H1 (cell line): ENCODE results near the gene C3orf20. TPM values are rescaled to one million over a fixed set of nuclear protein-coding genes. Genes with fewer than 3 reads are reported as not detected.

Experiments
- CTCF ChIA-PET: fragments of 300-600 bp; sonication (Branson Sonifier 250); formaldehyde crosslinking; loops from one replicate; lab custom pipeline; 2021; ENCODE audit not compliant: partially characterized antibody; lab: Charles Lee
- POLR2A ChIA-PET: fragments of 300-600 bp; sonication (Branson Sonifier 250); formaldehyde crosslinking; loops from one replicate; lab custom pipeline; 2021; ENCODE audit warnings: inconsistent platforms; ENCODE audit not compliant: partially characterized antibody; lab: Charles Lee
- DNase-seq, 2 experiments: peaks; one replicate each; pipeline versions ENCODE4 v3.0.0 to v3.0.0-alpha.2; 2010 to 2022; ENCODE audit warnings: low spot score in 2 of 2, low read depth in 1 of 2, mixed read lengths in 1 of 2
- FAIRE-seq: peaks from 2 replicates; lab custom pipeline; 2011; peaks lifted over from hg19 to GRCh38; lab: Jason Lieb, UNC
- H2AFZ ChIP-seq: 2 replicates; pipeline ENCODE4 v1.8.1; 2012; ENCODE audit warnings: low read length, inconsistent platforms
- H2AK5ac ChIP-seq: 2 replicates; pipeline ENCODE4 v1.6.1; 2013; ENCODE audit warnings: low read depth, low read length
- H2BK120ac ChIP-seq: replicated peaks from 2 replicates; pipeline ENCODE3; 2013; ENCODE audit warnings: low read depth, low read length, inconsistent platforms
- H2BK12ac ChIP-seq: 2 replicates; pipeline ENCODE4 v1.6.1; 2013; ENCODE audit warnings: low read depth, low read length
- H2BK15ac ChIP-seq: 2 replicates; pipeline ENCODE4 v1.6.1; 2013; ENCODE audit warnings: low read length
- H2BK20ac ChIP-seq: 2 replicates; pipeline ENCODE4 v1.6.1; 2013; ENCODE audit warnings: low read length
- H2BK5ac ChIP-seq: 2 replicates; pipeline ENCODE4 v1.6.1; 2013; ENCODE audit warnings: low read depth, low read length
- H3K14ac ChIP-seq: 2 replicates; pipeline ENCODE4 v1.6.1; 2013; ENCODE audit warnings: inconsistent platforms; ENCODE audit not compliant: insufficient read length
- H3K18ac ChIP-seq: 2 replicates; pipeline ENCODE4 v1.6.1; 2013; ENCODE audit warnings: low read length; ENCODE audit errors: extremely low read depth
- H3K23ac ChIP-seq: 2 replicates; pipeline ENCODE4 v1.6.1; 2013; ENCODE audit warnings: inconsistent platforms; ENCODE audit not compliant: insufficient read length
- H3K23me2 ChIP-seq: 2 replicates; pipeline ENCODE4 v1.6.1; 2013; ENCODE audit warnings: low read depth, low read length
- H3K27ac ChIP-seq: 2 replicates; pipeline ENCODE4 v1.6.1; 2011; ENCODE audit warnings: low read depth, low read length, inconsistent platforms
- H3K27me3 ChIP-seq, 4 experiments: replicated peaks in 1 of 4; 1 replicate in 1 of 4; 2 replicates in 3 of 4; pipeline versions ENCODE4 v1.6.1 to v1.8.1; 2011 to 2013; ENCODE audit warnings: low read length in 3 of 4, mild to moderate bottlenecking in 3 of 4, inconsistent platforms in 2 of 4, mixed read lengths in 2 of 4, moderate library complexity in 1 of 4; ENCODE audit not compliant: control insufficient read depth in 3 of 4, insufficient read depth in 3 of 4; ENCODE audit errors: extremely low read depth in 1 of 4
- H3K36me3 ChIP-seq, 4 experiments: 2 replicates each; pipeline versions ENCODE4 v1.6.1 to v1.8.1; 2011 to 2013; ENCODE audit warnings: mild to moderate bottlenecking in 4 of 4, low read length in 3 of 4, moderate library complexity in 2 of 4, control low read depth in 1 of 4, inconsistent platforms in 1 of 4; ENCODE audit not compliant: insufficient read depth in 4 of 4, control insufficient read depth in 2 of 4
- H3K4ac ChIP-seq: replicated peaks from 2 replicates; pipeline ENCODE3; 2013; ENCODE audit warnings: low read length, low read depth, mixed read lengths, inconsistent platforms; ENCODE audit not compliant: insufficient read length
- H3K4me1 ChIP-seq, 4 experiments: replicated peaks in 1 of 4; 1 replicate in 1 of 4; 2 replicates in 3 of 4; pipeline versions ENCODE4 v1.6.1 to v1.8.1; 2011 to 2013; ENCODE audit warnings: low read length in 3 of 4, inconsistent platforms in 2 of 4, mixed read lengths in 1 of 4; ENCODE audit not compliant: insufficient read depth in 4 of 4, control insufficient read depth in 3 of 4
- H3K4me2 ChIP-seq, 2 experiments: 2 replicates each; pipeline versions ENCODE4 v1.6.1 to v1.8.1; 2011 to 2013; ENCODE audit warnings: low read depth in 2 of 2, low read length in 2 of 2, control low read depth in 1 of 2, inconsistent platforms in 1 of 2, mild to moderate bottlenecking in 1 of 2; ENCODE audit not compliant: insufficient read depth in 1 of 2
- H3K4me3 ChIP-seq, 4 experiments: fragments of 200-600, 300-600 bp in 1 of 4; sonication (generic), shearing (Covaris generic), sonication (Bioruptor Twin) in 1 of 4; 2 replicates each; pipeline versions ENCODE4 v1.5.1 to v1.8.1; 2011 to 2016; ENCODE audit warnings: low read length in 4 of 4, low read depth in 3 of 4, control low read depth in 2 of 4, inconsistent platforms in 2 of 4, mild to moderate bottlenecking in 2 of 4, mixed read lengths in 1 of 4, moderate library complexity in 1 of 4; ENCODE audit not compliant: insufficient read depth in 2 of 4; ENCODE audit errors: extremely low read depth in 1 of 4
- H3K56ac ChIP-seq: replicated peaks from 2 replicates; pipeline ENCODE3; 2013; ENCODE audit warnings: low read depth, mild to moderate bottlenecking, mixed read lengths, low read length, inconsistent platforms; ENCODE audit not compliant: insufficient read length
- H3K79me1 ChIP-seq: 2 replicates; pipeline ENCODE4 v1.6.1; 2013; ENCODE audit warnings: low read depth, low read length, control low read depth
- H3K79me2 ChIP-seq, 2 experiments: 2 replicates each; pipeline versions ENCODE4 v1.6.1 to v1.8.1; 2012 to 2013; ENCODE audit warnings: low read length in 2 of 2, mild to moderate bottlenecking in 2 of 2, inconsistent platforms in 1 of 2; ENCODE audit not compliant: insufficient read depth in 2 of 2, control insufficient read depth in 1 of 2
- H3K9ac ChIP-seq, 4 experiments: replicated peaks in 1 of 4; 1 replicate in 1 of 4; 2 replicates in 3 of 4; pipeline versions ENCODE4 v1.6.1 to v1.8.1; 2011 to 2013; ENCODE audit warnings: low read depth in 3 of 4, low read length in 3 of 4, control low read depth in 2 of 4, mild to moderate bottlenecking in 2 of 4, moderate library complexity in 2 of 4, inconsistent platforms in 1 of 4; ENCODE audit errors: extremely low read depth in 1 of 4
- H3K9me3 ChIP-seq, 2 experiments: 2 replicates each; pipeline versions ENCODE4 v1.6.1 to v1.8.1; 2012 to 2013; ENCODE audit warnings: mild to moderate bottlenecking in 2 of 2, moderate library complexity in 2 of 2, control low read depth in 1 of 2, inconsistent platforms in 1 of 2, low read depth in 1 of 2, low read length in 1 of 2, mixed read lengths in 1 of 2; ENCODE audit not compliant: insufficient read depth in 2 of 2
- H4K20me1 ChIP-seq, 2 experiments: replicated peaks in 1 of 2; 2 replicates each; pipeline versions ENCODE3 to v1.8.1; 2011 to 2013; ENCODE audit warnings: inconsistent platforms in 2 of 2, low read length in 2 of 2, mild to moderate bottlenecking in 1 of 2; ENCODE audit not compliant: insufficient read depth in 2 of 2, control insufficient read depth in 1 of 2
- H4K5ac ChIP-seq: 2 replicates; pipeline ENCODE4 v1.6.1; 2013; ENCODE audit warnings: low read length, low read depth, mixed read lengths, inconsistent platforms; ENCODE audit not compliant: insufficient read length
- H4K8ac ChIP-seq: 2 replicates; pipeline ENCODE4 v1.8.0; 2013; ENCODE audit warnings: mild to moderate bottlenecking, moderate library complexity, low read length, inconsistent platforms; ENCODE audit not compliant: insufficient read depth; ENCODE audit errors: extremely low read depth
- H4K91ac ChIP-seq: replicated peaks from 2 replicates; pipeline ENCODE3; 2013; ENCODE audit warnings: low read length, mixed read lengths, inconsistent platforms; ENCODE audit not compliant: insufficient read length
- CBX8 ChIP-seq: fragments of 300-800, 300-1000 bp; sonication (generic); IDR thresholded peaks from 2 replicates; pipeline ENCODE4 v1.7.1; 2016; ENCODE audit warnings: low read depth, low read length, borderline replicate concordance
- EZH2 ChIP-seq: fragments of 200-600 bp; sonication (generic); IDR thresholded peaks from 2 replicates; pipeline ENCODE4 v1.7.1; 2012; ENCODE audit warnings: low read depth, mild to moderate bottlenecking, moderate library complexity, low read length, inconsistent platforms; ENCODE audit not compliant: severe bottlenecking
- FOSL1 ChIP-seq: IDR thresholded peaks from 2 replicates; pipeline ENCODE4 v1.6.1; 2011; ENCODE audit warnings: mild to moderate bottlenecking, low read depth, low read length, moderate library complexity; ENCODE audit not compliant: insufficient read depth
- GTF2F1 ChIP-seq: IDR thresholded peaks from 2 replicates; pipeline ENCODE4 v1.6.1; 2012; ENCODE audit warnings: low read depth, low read length, improper control_type of control experiment, borderline replicate concordance
- HDAC6 ChIP-seq: IDR thresholded peaks from one replicate; pipeline ENCODE4 v1.7.1; 2012; ENCODE audit warnings: low read depth, mild to moderate bottlenecking, inconsistent platforms, low read length, moderate library complexity
- KDM1A ChIP-seq: fragments of 200-600, 300-600 bp; sonication (generic); IDR thresholded peaks from 2 replicates; pipeline ENCODE4 v1.7.1; 2016; ENCODE audit warnings: mild to moderate bottlenecking, low read length, borderline replicate concordance
- NRF1 ChIP-seq: IDR thresholded peaks from 2 replicates; pipeline ENCODE4 v1.6.1; 2011; ENCODE audit warnings: mild to moderate bottlenecking, low read depth, low read length, improper control_type of control experiment
- POU5F1 ChIP-seq: IDR thresholded peaks from 2 replicates; pipeline ENCODE4 v1.6.1; 2011; ENCODE audit warnings: low read depth, mild to moderate bottlenecking, low read length, moderate library complexity
- RXRA ChIP-seq: IDR thresholded peaks from 2 replicates; pipeline ENCODE4 v1.6.1; 2011; ENCODE audit warnings: low read depth, mild to moderate bottlenecking, low read length, moderate library complexity; ENCODE audit not compliant: insufficient read depth
- SIN3A ChIP-seq, 2 experiments: IDR thresholded peaks in 1 of 2; conservative IDR thresholded peaks in 1 of 2; 2 replicates each; pipeline ENCODE4 v1.6.1; 2011 to 2012; ENCODE audit warnings: low read length in 2 of 2, improper control_type of control experiment in 1 of 2, low read depth in 1 of 2, mild to moderate bottlenecking in 1 of 2
- SRF ChIP-seq: IDR thresholded peaks from 2 replicates; pipeline ENCODE4 v1.6.1; 2011; ENCODE audit warnings: mild to moderate bottlenecking, low read depth, low read length, moderate library complexity
- WGBS, 2 experiments: shearing (Covaris generic) in 1 of 2; methylation state at CpG; one replicate each; pipeline versions ENCODE4 v1.1.6 to v1.1.7; 2013 to 2015; ENCODE audit warnings: low lambda C conversion rate in 2 of 2, mixed read lengths in 2 of 2, inconsistent platforms in 1 of 2, low coverage in 1 of 2, missing lambda C conversion rate in 1 of 2; ENCODE audit not compliant: insufficient replicate concordance in 2 of 2, insufficient coverage in 1 of 2, insufficient read length in 1 of 2; ENCODE audit errors: extremely low coverage in 1 of 2, missing lambda C conversion rate in 1 of 2; 5-methylcytosine and 5-hydroxymethylcytosine counted together
- polyA plus RNA-seq, 7 experiments: library from polyadenylated mRNA; depleted of rRNA in 3 of 7; stranded (reverse) in 5 of 7; unstranded in 2 of 7; fragments of >200 nt in 5 of 7; fragments of 200-250 nt in 2 of 7; gene quantifications; 1 replicate in 5 of 7; 2 replicates in 1 of 7; 4 replicates in 1 of 7; pipeline versions ENCODE4 v1.2.1 to v1.2.3, GENCODE V29; 2011 to 2013; ENCODE audit warnings: missing spikeins in 2 of 7, mixed read lengths in 2 of 7
- total RNA-seq: library from RNA; stranded (reverse); fragmentation: NEBNext Ultra II Directional; extraction: Animal tissue kit (Norgen Biotek cat#: 25700); gene quantifications from 2 replicates; pipeline ENCODE4 v1.2.1, GENCODE V29; 2021

C3orf20 gene
- total and polyA plus RNA-seq, 2 of the 8 experiments (the other 6 are each of a cell fraction or from before 2014, with no cell fraction given) = not detected

GRCh38 chr3:14761866-14762265, 86.9 kb downstream of the C3orf20 start:
- H2AFZ ChIP-seq = no peak overlapping the region
- H3K9ac ChIP-seq = no peak overlapping the region
- no peak overlapping the region for H2BK15ac ChIP-seq
- no peaks in the 10 kb centered on the region for H3K79me1 ChIP-seq
- no peaks in the 10 kb centered on the region for H3K23me2 ChIP-seq
- H3K56ac ChIP-seq = no peak overlapping the region
- no peaks in the 10 kb centered on the region for H3K36me3 ChIP-seq
- no peak overlapping the region for H2AK5ac ChIP-seq
- H3K18ac ChIP-seq = no peak overlapping the region
- H2BK5ac ChIP-seq = no peak overlapping the region
- H4K8ac ChIP-seq = no peak overlapping the region
- ChIA-PET CTCF (interaction anchor here (0.7 to 4.5 kb wide), 16 partner anchors 7 to 159 kb away, joined by 3 to 18 read pairs (median 4); no protein-coding TSS in a partner anchor), POLR2A (no interaction called here)
- H2BK120ac ChIP-seq = no peak overlapping the region
- no peak overlapping the region for H3K4ac ChIP-seq
- WGBS, 2 experiments = 96% methylated on average over 2 of the region's 2 CpGs; no CpG with 5 or more reads in 1 of the 2 experiments
- H3K14ac ChIP-seq = no peak overlapping the region
- no peaks in the 10 kb centered on the region; a peak in 1 of 7 replicates for H3K27me3 ChIP-seq
- H3K23ac ChIP-seq = no peak overlapping the region
- H2BK12ac ChIP-seq = no peak overlapping the region
- no peak overlapping the region for H4K91ac ChIP-seq
- H3K4me3 ChIP-seq = no peak overlapping the region
- no peaks in the 10 kb centered on the region for H3K9me3 ChIP-seq
- no peak overlapping the region for H4K5ac ChIP-seq
- H3K27ac ChIP-seq = no peak overlapping the region
- H3K4me1 ChIP-seq = peaks cover 0 to 3% (median 0%) of the 10 kb centered on the region in 4 experiments; a peak in 1 of 7 replicates
- DNase-seq (no peak), FAIRE-seq (no peak)
- H3K4me2 ChIP-seq = no peak overlapping the region
- no peaks in the 10 kb centered on the region for H3K79me2 ChIP-seq
- H4K20me1 ChIP-seq = no peaks in the 10 kb centered on the region
- no peak overlapping the region for H2BK20ac ChIP-seq
- TF ChIP-seq KDM1A (no peak), POU5F1 (no peak), FOSL1 (no peak), CBX8 (no peak), SRF (no peak), EZH2 (no peak), RXRA (no peak), HDAC6 (no peak), NRF1 (no peak), SIN3A (conservative IDR thresholded peaks at IDR 0.05 in 1 of 2, IDR thresholded peaks at IDR 0.05 in 1 of 2; ENCODE audit: low read depth in 1 of 2, low read length in 2 of 2) (no peak), GTF2F1 (no peak)
